SK-N-SH (cell line): ENCODE results near the gene C1GALT1. TPM values are rescaled to one million over a fixed set of nuclear protein-coding genes. Genes with fewer than 3 reads are reported as not detected.

Experiments
- CTCF ChIA-PET: fragments of 300-600, 350-600 bp; formaldehyde crosslinking; extraction: SDS; loops from one replicate; lab custom pipeline; 2021; lab: Yijun Ruan, JAX
- POLR2A ChIA-PET: fragments of 350-600 bp; sonication (Branson Sonifier 250); formaldehyde crosslinking; extraction: SDS; loops from one replicate; lab custom pipeline; 2020; ENCODE audit warnings: antibody characterized with exemption, inconsistent platforms; lab: Yijun Ruan, JAX
- DNase-seq: peaks from one replicate; pipeline ENCODE4 v3.0.0; 2012
- H2AFZ ChIP-seq: fragments of 200-600 bp; sonication (generic); 2 replicates; pipeline ENCODE4 v1.8.1; 2016; ENCODE audit warnings: antibody characterized with exemption, mild to moderate bottlenecking, low read depth
- H3F3A ChIP-seq: fragments of 200-600 bp; sonication (generic); replicated peaks from 2 replicates; pipeline ENCODE3; 2016; ENCODE audit warnings: antibody characterized with exemption, mild to moderate bottlenecking; ENCODE audit not compliant: insufficient read depth
- H3K27ac ChIP-seq, 2 experiments: fragments of 200-500 bp in 1 of 2; fragments of 200-600 bp in 1 of 2; sonication (Bioruptor generic) in 1 of 2; sonication (generic), shearing (Covaris generic) in 1 of 2; 2 replicates each; pipeline versions ENCODE4 v1.5.1 to v1.6.1; 2014 to 2016; ENCODE audit warnings: low read depth in 2 of 2, inconsistent platforms in 1 of 2, low read length in 1 of 2, mild to moderate bottlenecking in 1 of 2, mixed read lengths in 1 of 2
- H3K27me3 ChIP-seq: fragments of 200-600 bp; sonication (generic), shearing (Covaris generic); 2 replicates; pipeline ENCODE4 v1.6.1; 2016; ENCODE audit warnings: mixed run types; ENCODE audit not compliant: insufficient read depth
- H3K36me3 ChIP-seq, 2 experiments: fragments of 200-500 bp in 1 of 2; fragments of 200-600 bp in 1 of 2; sonication (Bioruptor generic) in 1 of 2; sonication (generic) in 1 of 2; replicated peaks in 1 of 2; 2 replicates each; pipeline versions ENCODE3 to v1.5.1; 2014 to 2016; ENCODE audit warnings: low read length in 1 of 2, mild to moderate bottlenecking in 1 of 2; ENCODE audit not compliant: insufficient read depth in 2 of 2, control insufficient read depth in 1 of 2
- H3K4me1 ChIP-seq, 2 experiments: fragments of 200-500 bp in 1 of 2; fragments of 200-600 bp in 1 of 2; sonication (Bioruptor generic) in 1 of 2; sonication (generic), shearing (Covaris generic) in 1 of 2; 2 replicates each; pipeline versions ENCODE4 v1.5.1 to v1.6.1; 2014 to 2016; ENCODE audit warnings: low read depth in 1 of 2, low read length in 1 of 2, mixed run types in 1 of 2; ENCODE audit not compliant: insufficient read depth in 2 of 2, control insufficient read depth in 1 of 2
- H3K4me2 ChIP-seq: fragments of 200-600 bp; sonication (generic), shearing (Covaris generic); 2 replicates; pipeline ENCODE4 v1.6.1; 2017; ENCODE audit warnings: mixed run types
- H3K4me3 ChIP-seq, 2 experiments: fragments of 200-500 bp in 1 of 2; fragments of 200-600 bp in 1 of 2; sonication (Bioruptor generic) in 1 of 2; sonication (generic), shearing (Covaris generic) in 1 of 2; 2 replicates each; pipeline versions ENCODE4 v1.5.1 to v1.8.1; 2014 to 2016; ENCODE audit warnings: low read depth in 2 of 2, inconsistent platforms in 1 of 2, low read length in 1 of 2, mild to moderate bottlenecking in 1 of 2, mixed read lengths in 1 of 2, moderate library complexity in 1 of 2
- H3K79me2 ChIP-seq: fragments of 200-600 bp; sonication (generic); 2 replicates; pipeline ENCODE4 v1.8.1; 2017; ENCODE audit warnings: mild to moderate bottlenecking; ENCODE audit not compliant: insufficient read depth
- H3K9ac ChIP-seq: fragments of 200-600 bp; sonication (generic); 2 replicates; pipeline ENCODE4 v1.6.1; 2017; ENCODE audit warnings: mixed run types
- H3K9me2 ChIP-seq: fragments of 200-600 bp; sonication (generic); 2 replicates; pipeline ENCODE4 v1.6.1; 2017; ENCODE audit warnings: mixed run types
- H3K9me3 ChIP-seq: fragments of 200-600 bp; sonication (generic); 2 replicates; pipeline ENCODE4 v1.6.1; 2017; ENCODE audit warnings: mixed run types, mild to moderate bottlenecking, moderate library complexity
- H4K20me1 ChIP-seq: fragments of 200-600 bp; sonication (generic); 2 replicates; pipeline ENCODE4 v1.6.1; 2017; ENCODE audit warnings: mild to moderate bottlenecking, mixed run types; ENCODE audit not compliant: insufficient read depth
- EP300 ChIP-seq, 2 experiments: IDR thresholded peaks; 2 replicates each; pipeline versions ENCODE4 v1.4.0 to v1.6.1; 2012; ENCODE audit warnings: borderline replicate concordance in 1 of 2, low read depth in 1 of 2, low read length in 1 of 2
- FOXJ3 ChIP-seq: sonication (generic); formaldehyde crosslinking; IDR thresholded peaks from 2 replicates; pipeline ENCODE4 v1.5.1; 2020; ENCODE audit warnings: mild to moderate bottlenecking, missing genetic modification reagents
- GATA2 ChIP-seq: sonication (generic); formaldehyde crosslinking; IDR thresholded peaks from 2 replicates; pipeline ENCODE4 v1.5.0; 2020; ENCODE audit warnings: mild to moderate bottlenecking, missing genetic modification reagents
- MEF2A ChIP-seq: IDR thresholded peaks from 2 replicates; pipeline ENCODE4 v1.4.0; 2012; ENCODE audit warnings: low read depth, borderline replicate concordance
- NFIC ChIP-seq: IDR thresholded peaks from 2 replicates; pipeline ENCODE4 v1.4.0; 2012; ENCODE audit warnings: borderline replicate concordance
- NRF1 ChIP-seq: IDR thresholded peaks from 2 replicates; pipeline ENCODE4 v1.6.1; 2012; ENCODE audit warnings: low read depth, mild to moderate bottlenecking, low read length
- POLR2AphosphoS5 ChIP-seq: IDR thresholded peaks from 2 replicates; pipeline ENCODE4 v1.6.1; 2012; ENCODE audit warnings: low read depth, low read length
- RCOR1 ChIP-seq: fragments of 150-350 bp; IDR thresholded peaks from 2 replicates; pipeline ENCODE4 v1.6.1; 2017; ENCODE audit warnings: antibody characterized with exemption, low read length
- REST ChIP-seq: IDR thresholded peaks from 2 replicates; pipeline ENCODE4 v1.6.1; 2012; ENCODE audit warnings: mild to moderate bottlenecking, low read depth, low read length, moderate library complexity
- RXRA ChIP-seq: IDR thresholded peaks from 2 replicates; pipeline ENCODE4 v1.4.0; 2012; ENCODE audit warnings: low read depth, mild to moderate bottlenecking, borderline replicate concordance
- SIN3A ChIP-seq: IDR thresholded peaks from 2 replicates; pipeline ENCODE4 v1.6.1; 2012; ENCODE audit warnings: low read depth, mild to moderate bottlenecking, low read length, moderate library complexity, borderline replicate concordance
- USF1 ChIP-seq: IDR thresholded peaks from 2 replicates; pipeline ENCODE4 v1.4.0; 2012; ENCODE audit warnings: low read depth, borderline replicate concordance
- WGBS: methylation state at CpG from one replicate; pipeline ENCODE4 v1.1.6; 2017; ENCODE audit warnings: low lambda C conversion rate; 5-methylcytosine and 5-hydroxymethylcytosine counted together
- polyA plus RNA-seq, 3 experiments: library from polyadenylated mRNA; depleted of rRNA; stranded (reverse); fragments of >200 nt; gene quantifications; 2 replicates each; pipeline ENCODE4 v1.2.3, GENCODE V29; 2012
- TF ChIP-seq, protein P1 (sequence below): fragments of 150-350 bp; IDR thresholded peaks from 2 replicates; pipeline ENCODE4 v1.6.1; 2016; ENCODE audit warnings: mild to moderate bottlenecking, low read depth, low read length
- TF ChIP-seq, protein P2 (sequence below): IDR thresholded peaks from 2 replicates; pipeline ENCODE4 v1.4.0; 2012; ENCODE audit warnings: low read depth
- TF ChIP-seq, protein P3 (sequence below): IDR thresholded peaks from 2 replicates; pipeline ENCODE4; 2012

C1GALT1 gene
- polyA plus RNA-seq, 1 of the 3 experiments (the other 2 are of a cell fraction): 15.2 TPM

DNA sequence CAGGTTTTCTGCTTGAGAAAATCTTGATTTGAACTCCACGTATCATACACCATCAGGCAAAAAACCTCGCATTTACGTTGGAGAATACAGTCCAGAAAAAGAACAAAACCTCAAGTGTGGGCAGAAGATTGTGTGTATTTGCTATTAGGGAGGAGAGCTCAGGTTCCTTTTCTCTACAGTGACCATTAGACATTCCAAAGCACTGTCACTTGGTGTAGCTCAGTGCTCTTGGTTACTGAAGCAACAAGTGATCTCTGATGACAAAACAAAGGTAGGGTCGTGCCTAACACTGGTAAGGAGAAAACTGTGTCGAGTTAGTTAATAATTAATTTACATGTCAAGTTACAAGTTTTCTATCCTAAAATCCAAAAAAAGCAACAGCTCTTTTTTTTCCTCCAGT lies 72.6 kb downstream of the C1GALT1 start:
- H3K4me3 ChIP-seq: no peak overlapping the region
- no peak for DNase-seq
- no peaks in the 10 kb centered on the region for H3K27me3 ChIP-seq
- no peaks in the 10 kb centered on the region for H4K20me1 ChIP-seq
- H3K36me3 ChIP-seq: peaks cover 0 to 10% of the 10 kb centered on the region in 2 experiments
- H3K9ac ChIP-seq: no peak overlapping the region
- peaks cover 0 to 5% of the 10 kb centered on the region in 2 experiments; a peak in 2 of 4 replicates for H3K4me1 ChIP-seq
- no peaks in the 10 kb centered on the region for H3K79me2 ChIP-seq
- ChIA-PET POLR2A (no interaction called here), CTCF (interaction anchor here (0.7 to 4.0 kb wide), 2 partner anchors 9 to 149 kb away, joined by 3 to 15 read pairs; no protein-coding TSS in a partner anchor)
- WGBS: 92% methylated on average over 5 of the region's 5 CpGs
- no peaks in the 10 kb centered on the region for H3F3A ChIP-seq
- H3K9me2 ChIP-seq: no peaks in the 10 kb centered on the region
- H3K9me3 ChIP-seq: no peaks in the 10 kb centered on the region
- no peak for TF ChIP-seq POLR2AphosphoS5
- TF ChIP-seq FOXJ3 (CRISPR knock-in tag): no peak
- TF ChIP-seq RXRA: no peak
- no peak for TF ChIP-seq NFIC
- TF ChIP-seq GATA2 (CRISPR knock-in tag): no peak
- no peak for TF ChIP-seq RCOR1
- TF ChIP-seq, protein P1, sequence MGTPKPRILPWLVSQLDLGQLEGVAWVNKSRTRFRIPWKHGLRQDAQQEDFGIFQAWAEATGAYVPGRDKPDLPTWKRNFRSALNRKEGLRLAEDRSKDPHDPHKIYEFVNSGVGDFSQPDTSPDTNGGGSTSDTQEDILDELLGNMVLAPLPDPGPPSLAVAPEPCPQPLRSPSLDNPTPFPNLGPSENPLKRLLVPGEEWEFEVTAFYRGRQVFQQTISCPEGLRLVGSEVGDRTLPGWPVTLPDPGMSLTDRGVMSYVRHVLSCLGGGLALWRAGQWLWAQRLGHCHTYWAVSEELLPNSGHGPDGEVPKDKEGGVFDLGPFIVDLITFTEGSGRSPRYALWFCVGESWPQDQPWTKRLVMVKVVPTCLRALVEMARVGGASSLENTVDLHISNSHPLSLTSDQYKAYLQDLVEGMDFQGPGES: no peak
- TF ChIP-seq, protein P2, sequence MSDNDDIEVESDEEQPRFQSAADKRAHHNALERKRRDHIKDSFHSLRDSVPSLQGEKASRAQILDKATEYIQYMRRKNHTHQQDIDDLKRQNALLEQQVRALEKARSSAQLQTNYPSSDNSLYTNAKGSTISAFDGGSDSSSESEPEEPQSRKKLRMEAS: no peak
- TF ChIP-seq SIN3A: no peak
- H3K27ac ChIP-seq: no peak overlapping the region
- no peak overlapping the region for H3K4me2 ChIP-seq
- no peak overlapping the region for H2AFZ ChIP-seq

DNA sequence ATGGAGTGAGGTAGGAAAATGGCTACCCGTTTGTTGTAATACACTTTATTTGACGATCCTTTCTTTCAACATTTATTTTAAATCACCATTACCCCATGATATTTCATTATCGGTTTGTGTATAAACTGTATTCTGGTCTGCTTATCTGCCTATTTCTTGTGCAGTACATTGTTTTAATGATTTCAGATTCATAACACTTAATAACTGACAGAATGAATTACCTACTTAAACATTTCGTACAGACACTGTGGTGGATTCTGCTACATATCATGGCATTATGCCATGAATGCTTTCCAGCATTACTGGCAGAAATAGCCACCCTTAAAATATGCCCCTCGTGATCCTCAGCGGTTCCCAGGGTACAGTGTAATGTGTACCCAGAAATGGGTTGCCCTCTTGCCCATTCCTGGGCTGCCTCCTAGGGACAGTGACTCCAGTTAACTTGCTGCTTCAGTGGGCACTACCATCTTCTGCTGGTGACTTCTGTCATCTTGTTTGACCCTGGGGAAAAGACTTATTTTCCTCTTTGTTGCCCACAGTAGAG lies 74.5 kb downstream of the C1GALT1 start:
- H3K27ac ChIP-seq: no peak overlapping the region
- no peak overlapping the region for H3K4me2 ChIP-seq
- ChIA-PET POLR2A (no interaction called here), CTCF (no interaction called here)
- H3K36me3 ChIP-seq: peaks cover 0 to 7% of the 10 kb centered on the region in 2 experiments
- H3K27me3 ChIP-seq: no peaks in the 10 kb centered on the region
- H3F3A ChIP-seq: no peaks in the 10 kb centered on the region
- no peaks in the 10 kb centered on the region for H3K9me2 ChIP-seq
- no peak overlapping the region for H3K9ac ChIP-seq
- H2AFZ ChIP-seq: no peak overlapping the region
- H3K9me3 ChIP-seq: no peaks in the 10 kb centered on the region
- peak; percentile 29 for DNase-seq
- WGBS: 79% methylated on average over 6 of the region's 6 CpGs
- no peaks in the 10 kb centered on the region for H4K20me1 ChIP-seq
- H3K79me2 ChIP-seq: no peaks in the 10 kb centered on the region
- TF ChIP-seq EP300 (IDR thresholded peaks at IDR 0.05; ENCODE audit: borderline replicate concordance in 1 of 2, low read depth in 1 of 2, low read length in 1 of 2) (peak in 1 of 2 experiments; percentile 29; a peak in 1 of 4 replicates), MEF2A (no peak), USF1 (no peak), NRF1 (no peak), RCOR1 (0 out of 2 replicates have a peak, but pooled peaks have one; percentile 17), REST (no peak), SIN3A (no peak)
- TF ChIP-seq, protein P3, sequence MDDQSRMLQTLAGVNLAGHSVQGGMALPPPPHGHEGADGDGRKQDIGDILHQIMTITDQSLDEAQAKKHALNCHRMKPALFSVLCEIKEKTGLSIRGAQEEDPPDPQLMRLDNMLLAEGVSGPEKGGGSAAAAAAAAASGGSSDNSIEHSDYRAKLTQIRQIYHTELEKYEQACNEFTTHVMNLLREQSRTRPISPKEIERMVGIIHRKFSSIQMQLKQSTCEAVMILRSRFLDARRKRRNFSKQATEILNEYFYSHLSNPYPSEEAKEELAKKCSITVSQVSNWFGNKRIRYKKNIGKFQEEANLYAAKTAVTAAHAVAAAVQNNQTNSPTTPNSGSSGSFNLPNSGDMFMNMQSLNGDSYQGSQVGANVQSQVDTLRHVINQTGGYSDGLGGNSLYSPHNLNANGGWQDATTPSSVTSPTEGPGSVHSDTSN: 0 out of 2 replicates have a peak, but pooled peaks have one; percentile 25
- H3K4me3 ChIP-seq: no peak overlapping the region
- H3K4me1 ChIP-seq: peaks cover 0 to 5% of the 10 kb centered on the region in 2 experiments; a peak in 2 of 4 replicates
